Neural progenitor cell (in vitro differentiated cells): ENCODE data around the gene DLGAP4. TPM values are rescaled to one million over a fixed set of nuclear protein-coding genes. Genes with fewer than 3 reads are reported as not detected.

Source experiments
- DNase-seq: peaks from one replicate; pipeline ENCODE4 v3.0.0-alpha.2; 2016; ENCODE audit warnings: low spot score
- H2AFZ ChIP-seq: fragments of 200-600 bp; sonication (generic); replicated peaks from 2 replicates; pipeline ENCODE4 v1.6.1; 2016; ENCODE audit warnings: antibody characterized with exemption
- H3F3A ChIP-seq: fragments of 200-600 bp; sonication (generic); 2 replicates; pipeline ENCODE4 v1.6.1; 2016; ENCODE audit warnings: antibody characterized with exemption, low read depth
- H3K27ac ChIP-seq: fragments of 200-600 bp; sonication (generic); 2 replicates; pipeline ENCODE4 v1.5.1; 2016; ENCODE audit warnings: mild to moderate bottlenecking
- H3K27me3 ChIP-seq: fragments of 200-600 bp; sonication (generic); 2 replicates; pipeline ENCODE4 v1.6.1; 2016; ENCODE audit warnings: mild to moderate bottlenecking, moderate library complexity
- H3K36me3 ChIP-seq: fragments of 200-600 bp; sonication (generic); 2 replicates; pipeline ENCODE4 v1.5.1; 2016
- H3K4me1 ChIP-seq: fragments of 200-600 bp; sonication (generic); 2 replicates; pipeline ENCODE4 v1.6.1; 2016; ENCODE audit warnings: mixed run types
- H3K4me2 ChIP-seq: fragments of 200-600 bp; sonication (generic); 2 replicates; pipeline ENCODE4 v1.6.1; 2016
- H3K4me3 ChIP-seq: fragments of 200-600 bp; sonication (generic); 2 replicates; pipeline ENCODE4 v1.5.1; 2016
- H3K79me2 ChIP-seq: fragments of 200-600 bp; sonication (generic); 2 replicates; pipeline ENCODE4 v1.6.1; 2016; ENCODE audit warnings: low read depth
- H3K9ac ChIP-seq: fragments of 200-600 bp; sonication (generic); 2 replicates; pipeline ENCODE4 v1.6.1; 2016
- H3K9me3 ChIP-seq: fragments of 200-600 bp; sonication (generic); 2 replicates; pipeline ENCODE4 v1.5.1; 2016; ENCODE audit warnings: low read depth
- H4K20me1 ChIP-seq: fragments of 200-600 bp; sonication (generic); 2 replicates; pipeline ENCODE4 v1.6.1; 2016; ENCODE audit warnings: low read depth
- H3K27ac Mint-ChIP-seq: 3 replicates; pipeline ENCODE4 v1.8.0; 2021; ENCODE audit warnings: mixed read lengths
- H3K27me3 Mint-ChIP-seq: 2 replicates; pipeline ENCODE4 v1.8.0; 2022; ENCODE audit warnings: low read depth, mild to moderate bottlenecking, inconsistent platforms, moderate library complexity, mixed read lengths; ENCODE audit not compliant: insufficient read depth
- H3K36me3 Mint-ChIP-seq: 3 replicates; pipeline ENCODE4 v1.8.0; 2021; ENCODE audit warnings: mixed read lengths
- H3K4me1 Mint-ChIP-seq: 3 replicates; pipeline ENCODE4 v1.8.0; 2021; ENCODE audit warnings: mixed read lengths
- H3K4me3 Mint-ChIP-seq: 3 replicates; pipeline ENCODE4 v1.8.0; 2021; ENCODE audit warnings: mild to moderate bottlenecking, moderate library complexity, mixed read lengths
- H3K9me3 Mint-ChIP-seq: 3 replicates; pipeline ENCODE4 v1.8.0; 2020; ENCODE audit warnings: mixed read lengths
- CTCF ChIP-seq: fragments of 200-600 bp; sonication (generic); IDR thresholded peaks from 2 replicates; pipeline ENCODE4 v1.5.1; 2017; ENCODE audit warnings: antibody characterized with exemption, mild to moderate bottlenecking
- EZH2 ChIP-seq: fragments of 200-600 bp; sonication (generic); IDR thresholded peaks from 2 replicates; pipeline ENCODE4 v1.6.1; 2017; ENCODE audit warnings: antibody characterized with exemption, mild to moderate bottlenecking, moderate library complexity
- EZH2phosphoT487 ChIP-seq: fragments of 200-600 bp; sonication (generic); IDR thresholded peaks from 2 replicates; pipeline ENCODE4 v1.6.1; 2017; ENCODE audit warnings: antibody characterized with exemption
- total RNA-seq: library from RNA; depleted of rRNA; stranded (reverse); fragments of >200 nt; gene quantifications from 2 replicates; pipeline ENCODE4 v1.2.3, GENCODE V29; 2015; ENCODE audit warnings: low replicate concordance

DLGAP4 gene
- total RNA-seq, 1 donor from 2014 or later: 21.7 TPM

- Histone ChIP-seq H3K27me3 (no peaks in the 10 kb centered on the region), H2AFZ (no peak overlapping the region), H3K4me3 (peak overlapping the region; percentile 82), H3K4me2 (peak overlapping the region; percentile 92), H3K79me2 (peaks cover 60% of the 10 kb centered on the region), H3K36me3 (no peaks in the 10 kb centered on the region), H3K9ac (peak overlapping the region; percentile 48), H3K27ac (no peak overlapping the region), H4K20me1 (peaks cover 57% of the 10 kb centered on the region), H3K4me1 (peaks cover 35% of the 10 kb centered on the region), H3K9me3 (no peaks in the 10 kb centered on the region), H3F3A (peaks cover 35% of the 10 kb centered on the region)
- TF ChIP-seq EZH2 (no peak), CTCF (no peak), EZH2phosphoT487 (no peak)
- Mint-ChIP-seq H3K27ac (peak overlapping the region; percentile 88), H3K36me3 (peaks cover 2% of the 10 kb centered on the region), H3K27me3 (peaks cover 9% of the 10 kb centered on the region), H3K9me3 (no peaks in the 10 kb centered on the region), H3K4me3 (peak overlapping the region; percentile 97), H3K4me1 (peaks cover 48% of the 10 kb centered on the region)
- DNase-seq: peak; percentile 51
Observed at GRCh38 chr20:36462440-36463211, 156.5 kb downstream of the DLGAP4 start.

GRCh38 chr20:36463212-36464061, 157.3 kb downstream of the DLGAP4 start:
- Histone ChIP-seq H2AFZ (no peak overlapping the region), H3K36me3 (no peaks in the 10 kb centered on the region), H3K4me1 (peaks cover 35% of the 10 kb centered on the region), H3K9ac (peak overlapping the region; percentile 48), H4K20me1 (peaks cover 65% of the 10 kb centered on the region), H3K27me3 (no peaks in the 10 kb centered on the region), H3K79me2 (peaks cover 68% of the 10 kb centered on the region), H3K4me3 (peak overlapping the region; percentile 82), H3K4me2 (peak overlapping the region; percentile 92), H3K27ac (no peak overlapping the region), H3K9me3 (no peaks in the 10 kb centered on the region), H3F3A (peaks cover 35% of the 10 kb centered on the region)
- Mint-ChIP-seq H3K27ac (no peak overlapping the region), H3K9me3 (no peaks in the 10 kb centered on the region), H3K4me1 (peaks cover 53% of the 10 kb centered on the region), H3K4me3 (peak overlapping the region; percentile 97), H3K36me3 (peaks cover 2% of the 10 kb centered on the region), H3K27me3 (peaks cover 9% of the 10 kb centered on the region)
- TF ChIP-seq EZH2: no peak
- TF ChIP-seq CTCF: no peak
- TF ChIP-seq EZH2phosphoT487: no peak
- DNase-seq: no peak

DNA sequence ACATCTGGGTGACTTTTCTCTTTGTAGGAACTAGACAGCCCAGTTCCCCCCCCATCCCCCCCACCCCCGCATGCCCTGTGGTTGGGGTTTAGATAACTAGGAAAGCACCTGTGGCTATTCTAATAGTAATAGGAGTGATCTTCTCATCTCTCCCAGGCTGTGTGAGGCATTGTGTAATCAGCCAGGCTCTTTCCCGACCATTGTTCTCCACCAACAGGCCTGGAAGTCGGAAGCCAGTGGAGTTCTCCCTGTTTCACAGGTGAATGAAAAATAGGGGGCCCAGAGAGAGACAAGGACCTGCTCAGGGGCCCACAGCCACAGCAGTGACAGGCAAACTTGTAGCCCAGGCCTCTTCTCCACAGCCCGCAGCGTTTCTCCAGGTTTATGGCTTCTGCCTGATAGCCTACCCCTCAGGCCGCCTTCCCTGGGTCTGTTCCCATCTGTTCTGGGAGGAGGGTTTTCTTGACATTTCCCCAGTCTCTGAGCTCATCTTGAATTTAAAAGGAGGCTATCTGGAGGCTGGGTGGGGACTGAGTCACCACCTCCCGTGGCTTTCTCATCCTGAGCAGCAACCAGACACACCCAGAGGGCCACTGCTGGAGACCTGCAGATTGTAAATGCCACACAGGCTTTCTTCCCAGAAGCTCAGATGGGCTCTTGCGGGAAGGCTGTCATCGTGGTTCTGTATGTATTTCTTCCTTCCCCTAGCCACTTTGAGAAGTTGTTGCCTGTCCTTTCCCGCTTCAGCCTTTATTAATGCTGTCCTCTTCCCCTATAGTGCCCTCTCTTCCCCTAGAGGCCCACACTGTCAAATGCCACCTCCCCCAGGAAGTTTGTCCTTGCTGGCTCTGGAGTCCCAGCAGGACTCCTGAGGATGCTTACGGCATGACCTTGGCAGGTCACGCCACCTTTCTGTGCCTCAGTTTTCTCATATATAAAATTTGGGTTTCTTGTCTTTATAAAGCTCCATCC, 159.3 kb downstream of the DLGAP4 start:
- Histone ChIP-seq H3K36me3 (no peaks in the 10 kb centered on the region), H2AFZ (no peak overlapping the region), H3K4me1 (peaks cover 35% of the 10 kb centered on the region), H3K27ac (peak overlapping the region; percentile 47), H3K79me2 (peaks cover 88% of the 10 kb centered on the region), H3K9me3 (no peaks in the 10 kb centered on the region), H4K20me1 (peaks cover 84% of the 10 kb centered on the region), H3K9ac (no peak overlapping the region), H3K4me2 (peak overlapping the region; percentile 50), H3K27me3 (no peaks in the 10 kb centered on the region), H3F3A (peaks cover 29% of the 10 kb centered on the region), H3K4me3 (peak overlapping the region; percentile 6)
- H3K27ac Mint-ChIP-seq: no peak overlapping the region
- peak overlapping the region; percentile 58 for H3K4me3 Mint-ChIP-seq
- DNase-seq: peak; percentile 53
- H3K9me3 Mint-ChIP-seq: no peaks in the 10 kb centered on the region
- TF ChIP-seq CTCF (no peak), EZH2 (no peak), EZH2phosphoT487 (no peak)
- peaks cover 4% of the 10 kb centered on the region for H3K27me3 Mint-ChIP-seq
- H3K4me1 Mint-ChIP-seq: peaks cover 61% of the 10 kb centered on the region
- H3K36me3 Mint-ChIP-seq: peaks cover 4% of the 10 kb centered on the region
